GM18951 (cell line): ENCODE measurements around the gene GALNT7.
"Not testable (repeated sequence)": the region's sequence is repeated elsewhere in the genome, so short reads cannot be mapped to it uniquely, and the experiment has no call there.

ENCODE experiments used
- POLR2A ChIP-seq: IDR thresholded peaks from 4 replicates; pipeline ENCODE4 v1.6.1; 2011; ENCODE audit warnings: mild to moderate bottlenecking; ENCODE audit not compliant: insufficient read length, insufficient read depth; ENCODE audit errors: extremely low read depth
- in situ Hi-C: fragments of 300-500 bp; cut with MboI; formaldehyde crosslinking; loops from one replicate; pipeline ENCODE4 v1.12.0; 2022; ENCODE audit warnings: low sequenced_read_pairs, mixed read lengths, inconsistent platforms; ENCODE audit not compliant: unreplicated experiment

The GALNT7 gene

GRCh38 chr4:173171987-173172386 is 3.4 kb downstream of the GALNT7 start:
- no peak for TF ChIP-seq POLR2A
- in situ Hi-C loops = no loop called here

- no peak for TF ChIP-seq POLR2A
- in situ Hi-C loops = no loop called here
These were observed 5.6 kb downstream of the GALNT7 start for GRCh38 chr4:173174184-173174583.

- in situ Hi-C loops = no loop called here
These were observed 6.0 kb downstream of the GALNT7 start for GRCh38 chr4:173174594-173175012.

GRCh38 chr4:173176010-173176409 is 7.4 kb downstream of the GALNT7 start:
- in situ Hi-C loops = no loop called here
- TF ChIP-seq POLR2A = no peak

More at GRCh38 chr4:173174594-173175012, 6.0 kb downstream of the GALNT7 start:
- no peak for TF ChIP-seq POLR2A

GRCh38 chr4:173177232-173177631 is 8.6 kb downstream of the GALNT7 start:
- TF ChIP-seq POLR2A = no peak
- in situ Hi-C loops = no loop called here

- in situ Hi-C loops = no loop called here
- no peak for TF ChIP-seq POLR2A
These were observed 9.5 kb downstream of the GALNT7 start for GRCh38 chr4:173178144-173178543.

GRCh38 chr4:173181848-173182247 is 13.2 kb downstream of the GALNT7 start:
- in situ Hi-C loops = no loop called here

GRCh38 chr4:173182403-173182802 is 13.8 kb downstream of the GALNT7 start:
- TF ChIP-seq POLR2A = no peak
- in situ Hi-C loops = no loop called here

More at GRCh38 chr4:173181848-173182247, 13.2 kb downstream of the GALNT7 start:
- TF ChIP-seq POLR2A = no peak

- in situ Hi-C loops = not testable (repeated sequence)
These were observed 15.1 kb downstream of the GALNT7 start for GRCh38 chr4:173183659-173184247.

GRCh38 chr4:173185847-173186510 is 17.4 kb downstream of the GALNT7 start:
- in situ Hi-C loops = no loop called here
- TF ChIP-seq POLR2A = no peak

- TF ChIP-seq POLR2A = no peak
- in situ Hi-C loops = no loop called here
These were observed 19.1 kb downstream of the GALNT7 start for GRCh38 chr4:173187732-173188131.

GRCh38 chr4:173188648-173189047 is 20.0 kb downstream of the GALNT7 start:
- in situ Hi-C loops = no loop called here
- no peak for TF ChIP-seq POLR2A

GRCh38 chr4:173189117-173189693 is 20.6 kb downstream of the GALNT7 start:
- in situ Hi-C loops = no loop called here
- no peak for TF ChIP-seq POLR2A

GRCh38 chr4:173191623-173192041 is 23.0 kb downstream of the GALNT7 start:
- TF ChIP-seq POLR2A = no peak
- in situ Hi-C loops = no loop called here
